Anterior cingulate cortex (tissue), 58 donors: Measurements from ENCODE around the gene STAB1.
"Not testable (repeated sequence)": the region's sequence is repeated elsewhere in the genome, so short reads cannot be mapped to it uniquely, and the experiment has no call there.

ENCODE experiments used
- DNase-seq, 58 donors: peaks; one replicate each; lab custom pipeline; 2025; lab: John Stamatoyannopoulos, UW

Gene STAB1

GRCh38 chr3:52521488-52521824, 26.3 kb downstream of the STAB1 start:
- DNase-seq = no peak

DNA sequence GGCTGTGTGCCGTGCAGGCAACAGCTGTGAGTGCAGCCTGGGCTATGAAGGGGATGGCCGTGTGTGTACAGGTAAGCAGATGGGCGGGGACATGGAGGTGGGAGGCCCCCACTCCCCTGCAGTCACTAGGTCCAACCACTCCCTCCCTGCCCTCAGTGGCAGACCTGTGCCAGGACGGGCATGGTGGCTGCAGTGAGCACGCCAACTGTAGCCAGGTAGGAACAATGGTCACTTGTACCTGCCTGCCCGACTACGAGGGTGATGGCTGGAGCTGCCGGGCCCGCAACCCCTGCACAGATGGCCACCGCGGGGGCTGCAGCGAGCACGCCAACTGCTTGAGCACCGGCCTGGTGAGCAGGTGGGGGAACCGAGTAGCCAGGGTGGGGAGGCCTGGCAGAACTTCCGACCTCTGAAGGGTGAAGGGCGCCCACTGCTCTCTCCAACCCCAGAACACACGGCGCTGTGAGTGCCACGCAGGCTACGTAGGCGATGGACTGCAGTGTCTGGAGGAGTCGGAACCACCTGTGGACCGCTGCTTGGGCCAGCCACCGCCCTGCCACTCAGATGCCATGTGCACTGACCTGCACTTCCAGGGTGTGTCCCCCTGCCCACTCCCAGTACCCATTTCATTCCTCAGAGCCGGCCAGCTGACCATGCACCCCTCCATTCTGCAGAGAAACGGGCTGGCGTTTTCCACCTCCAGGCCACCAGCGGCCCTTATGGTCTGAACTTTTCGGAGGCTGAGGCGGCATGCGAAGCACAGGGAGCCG, 26.9 kb downstream of the STAB1 start:
- DNase-seq = no peak

DNA sequence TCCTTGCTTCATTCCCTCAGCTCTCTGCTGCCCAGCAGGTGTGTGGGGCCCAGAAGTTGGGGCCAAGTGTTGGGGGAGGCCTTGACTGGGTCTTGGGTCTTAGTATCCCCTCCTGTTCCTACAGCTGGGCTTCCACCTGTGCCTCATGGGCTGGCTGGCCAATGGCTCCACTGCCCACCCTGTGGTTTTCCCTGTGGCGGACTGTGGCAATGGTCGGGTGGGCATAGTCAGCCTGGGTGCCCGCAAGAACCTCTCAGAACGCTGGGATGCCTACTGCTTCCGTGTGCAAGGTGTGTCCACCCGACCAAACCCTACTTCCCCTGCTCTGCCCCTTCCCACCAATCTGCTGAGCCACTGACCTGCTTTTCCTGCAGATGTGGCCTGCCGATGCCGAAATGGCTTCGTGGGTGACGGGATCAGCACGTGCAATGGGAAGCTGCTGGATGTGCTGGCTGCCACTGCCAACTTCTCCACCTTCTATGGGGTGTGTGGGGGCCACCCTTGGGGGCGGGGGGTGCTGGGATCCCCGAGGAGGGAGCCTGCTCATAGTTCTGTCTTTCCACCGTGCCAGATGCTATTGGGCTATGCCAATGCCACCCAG, 27.6 kb downstream of the STAB1 start:
- DNase-seq = no peak

DNA sequence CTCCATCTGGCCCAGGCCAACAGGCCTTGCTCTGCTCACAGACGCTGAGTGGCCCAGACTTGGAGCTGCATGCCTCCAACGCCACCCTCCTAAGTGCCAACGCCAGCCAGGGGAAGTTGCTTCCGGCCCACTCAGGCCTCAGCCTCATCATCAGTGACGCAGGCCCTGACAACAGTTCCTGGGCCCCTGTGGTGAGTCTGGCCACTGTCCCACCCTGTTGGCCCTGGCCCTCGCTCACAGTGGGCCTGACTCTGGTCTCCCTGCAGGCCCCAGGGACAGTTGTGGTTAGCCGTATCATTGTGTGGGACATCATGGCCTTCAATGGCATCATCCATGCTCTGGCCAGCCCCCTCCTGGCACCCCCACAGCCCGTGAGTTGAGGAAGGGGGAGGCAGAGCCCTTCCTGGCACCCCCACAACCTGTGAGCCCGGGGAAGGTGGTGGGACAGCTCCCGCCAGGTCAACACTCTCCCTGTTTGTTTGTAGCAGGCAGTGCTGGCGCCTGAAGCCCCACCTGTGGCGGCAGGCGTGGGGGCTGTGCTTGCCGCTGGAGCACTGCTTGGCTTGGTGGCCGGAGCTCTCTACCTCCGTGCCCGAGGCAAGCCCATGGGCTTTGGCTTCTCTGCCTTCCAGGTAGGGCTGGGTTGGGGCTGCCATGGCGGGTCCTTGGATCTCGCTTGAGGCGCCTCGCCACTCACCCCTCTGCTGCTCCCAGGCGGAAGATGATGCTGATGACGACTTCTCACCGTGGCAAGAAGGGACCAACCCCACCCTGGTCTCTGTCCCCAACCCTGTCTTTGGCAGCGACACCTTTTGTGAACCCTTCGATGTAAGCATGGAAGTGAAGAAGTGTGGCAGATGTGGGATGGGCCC, 28.5 kb downstream of the STAB1 start:
- DNase-seq = no peak

- DNase-seq = no peak
Measured at GRCh38 chr3:52524258-52524751, 29.2 kb downstream of the STAB1 start.

DNA sequence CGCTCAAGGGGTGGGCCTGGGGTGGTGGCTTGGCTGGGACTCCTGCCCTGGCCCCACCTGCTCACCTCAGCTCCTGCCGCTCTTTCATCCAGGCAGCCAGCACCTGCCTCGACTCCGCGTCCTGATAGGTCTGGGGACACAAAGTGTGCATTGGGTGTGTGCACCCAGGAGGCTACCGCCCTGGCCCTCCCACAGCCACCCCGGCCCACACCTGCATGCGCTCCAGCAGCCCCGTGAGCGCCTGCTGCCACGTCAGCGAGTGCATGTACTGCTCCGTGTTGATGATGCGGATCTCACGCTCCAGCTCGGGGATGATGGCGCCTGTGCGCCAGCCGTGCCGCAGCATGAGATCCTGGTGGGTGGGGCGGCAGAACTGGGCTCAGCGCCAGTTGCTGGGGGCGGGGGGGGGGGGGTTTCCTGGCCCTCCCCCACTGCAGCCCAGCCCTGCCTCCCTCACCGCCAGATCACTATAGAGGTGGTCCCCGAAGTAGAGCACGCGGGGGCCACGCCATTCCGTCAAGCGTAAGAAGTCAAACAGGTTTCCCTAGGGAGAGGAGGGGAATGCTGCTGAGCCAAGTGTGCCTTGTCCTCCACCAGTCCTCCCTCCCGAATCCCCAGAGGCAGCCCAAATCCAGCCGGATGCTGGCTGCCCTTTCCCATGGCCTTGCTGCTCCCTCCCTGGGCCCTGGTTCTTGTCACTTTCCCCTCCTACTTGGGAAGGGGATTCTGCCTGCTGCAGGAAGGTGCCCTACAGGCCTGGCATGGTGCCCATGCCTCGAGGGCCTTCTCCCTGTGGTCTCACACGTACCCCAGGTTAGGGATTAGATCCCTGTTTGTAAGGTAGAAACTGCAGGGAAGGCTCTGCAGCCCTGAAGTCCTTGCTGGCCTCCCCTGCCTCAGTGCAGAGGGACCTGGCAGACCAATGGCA, 29.9 kb downstream of the STAB1 start:
- no peak for DNase-seq

DNA sequence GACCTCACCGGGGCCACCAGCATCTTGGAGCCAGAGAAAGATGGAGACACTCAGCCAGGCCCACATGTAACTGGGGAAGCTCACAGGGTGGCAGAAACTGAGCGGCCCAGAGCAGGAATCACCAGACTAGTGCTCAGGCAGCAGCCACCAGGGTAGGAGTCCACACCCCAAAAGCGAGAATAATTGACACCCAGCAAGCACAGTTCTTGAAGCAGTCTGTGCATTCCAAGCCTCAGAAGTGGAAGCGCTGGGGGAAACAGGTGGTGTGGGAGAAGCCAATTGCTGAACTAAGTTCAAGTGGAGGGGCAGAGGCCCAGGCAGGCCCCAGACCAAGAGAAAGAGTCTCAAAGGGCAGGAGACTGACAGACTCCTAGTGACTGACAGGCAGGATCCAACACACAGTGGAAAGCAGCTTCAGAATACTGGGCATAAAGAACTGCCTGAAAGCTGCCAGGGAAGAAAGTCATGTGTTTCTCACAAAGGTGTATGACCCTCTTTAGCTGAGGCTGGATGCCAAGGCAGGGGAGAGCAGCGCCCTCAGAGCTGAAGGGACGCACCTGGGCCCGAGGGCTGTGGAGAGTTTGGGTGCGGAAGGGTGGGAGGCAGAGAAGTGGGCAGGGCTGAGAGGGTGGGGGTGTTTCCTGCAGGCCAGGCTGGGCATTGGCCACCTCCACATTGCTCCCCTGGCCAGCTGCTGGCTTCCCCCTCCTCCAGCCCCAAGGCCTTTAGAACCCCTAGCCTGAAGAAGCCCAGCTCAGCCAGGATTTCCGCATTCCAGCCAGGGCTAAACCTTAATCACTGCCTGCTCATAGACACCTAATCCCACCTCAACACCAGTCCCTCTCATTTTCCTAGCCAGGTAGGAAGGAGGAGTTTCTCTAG, 30.8 kb downstream of the STAB1 start:
- DNase-seq = no peak

DNA sequence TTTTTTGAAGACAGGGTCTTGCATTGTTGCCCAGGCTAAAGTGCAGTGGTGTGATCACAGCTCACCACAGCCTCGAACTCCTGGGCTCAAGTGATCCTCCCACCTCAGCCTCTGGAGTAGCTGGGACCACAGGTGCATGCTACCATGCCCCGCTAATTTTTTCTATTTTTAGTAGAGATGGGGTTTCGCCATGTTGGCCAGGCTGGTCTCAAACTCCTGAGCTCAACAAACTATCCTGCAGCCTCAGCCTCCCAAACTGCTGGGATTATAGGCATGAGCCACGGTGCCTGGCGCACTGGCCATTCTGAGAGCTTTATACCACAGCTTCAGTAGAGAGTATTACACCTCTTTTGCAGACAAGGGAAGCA, 31.5 kb downstream of the STAB1 start:
- DNase-seq = not testable (repeated sequence)

DNA sequence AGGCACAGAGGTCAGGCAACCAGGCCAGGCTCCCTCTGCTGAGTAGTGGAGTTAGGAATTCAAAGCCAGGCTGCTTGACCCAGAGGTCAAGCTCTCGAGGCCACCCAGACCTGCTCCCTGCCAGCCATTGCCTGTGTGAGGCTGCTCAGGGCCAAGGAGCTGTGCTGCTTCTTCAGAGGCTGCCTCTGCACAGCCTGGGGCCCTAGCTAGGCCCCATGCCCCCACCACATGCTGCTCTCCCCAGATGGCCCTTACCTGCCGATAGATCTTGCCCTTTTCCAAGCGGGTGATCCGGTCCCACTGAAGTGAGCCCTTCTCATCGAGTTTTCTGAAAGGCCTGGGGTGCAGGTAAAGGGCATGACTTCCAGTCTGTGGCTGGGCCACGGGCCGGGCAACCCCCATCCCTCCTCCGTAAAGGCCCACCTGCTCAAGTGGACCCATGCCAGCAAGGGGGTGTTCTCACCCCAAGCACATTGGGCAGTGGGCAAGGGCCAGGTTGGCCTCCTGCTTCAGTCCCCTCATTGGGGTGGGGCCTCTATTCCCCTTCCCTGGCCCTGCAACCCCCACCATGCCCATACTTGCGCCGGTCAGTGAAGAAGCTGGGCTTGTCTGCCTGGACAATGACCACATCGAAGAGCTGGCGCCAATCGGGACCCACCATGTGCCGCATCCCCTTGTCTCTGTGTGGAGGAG, 32.0 kb downstream of the STAB1 start:
- no peak for DNase-seq

DNA sequence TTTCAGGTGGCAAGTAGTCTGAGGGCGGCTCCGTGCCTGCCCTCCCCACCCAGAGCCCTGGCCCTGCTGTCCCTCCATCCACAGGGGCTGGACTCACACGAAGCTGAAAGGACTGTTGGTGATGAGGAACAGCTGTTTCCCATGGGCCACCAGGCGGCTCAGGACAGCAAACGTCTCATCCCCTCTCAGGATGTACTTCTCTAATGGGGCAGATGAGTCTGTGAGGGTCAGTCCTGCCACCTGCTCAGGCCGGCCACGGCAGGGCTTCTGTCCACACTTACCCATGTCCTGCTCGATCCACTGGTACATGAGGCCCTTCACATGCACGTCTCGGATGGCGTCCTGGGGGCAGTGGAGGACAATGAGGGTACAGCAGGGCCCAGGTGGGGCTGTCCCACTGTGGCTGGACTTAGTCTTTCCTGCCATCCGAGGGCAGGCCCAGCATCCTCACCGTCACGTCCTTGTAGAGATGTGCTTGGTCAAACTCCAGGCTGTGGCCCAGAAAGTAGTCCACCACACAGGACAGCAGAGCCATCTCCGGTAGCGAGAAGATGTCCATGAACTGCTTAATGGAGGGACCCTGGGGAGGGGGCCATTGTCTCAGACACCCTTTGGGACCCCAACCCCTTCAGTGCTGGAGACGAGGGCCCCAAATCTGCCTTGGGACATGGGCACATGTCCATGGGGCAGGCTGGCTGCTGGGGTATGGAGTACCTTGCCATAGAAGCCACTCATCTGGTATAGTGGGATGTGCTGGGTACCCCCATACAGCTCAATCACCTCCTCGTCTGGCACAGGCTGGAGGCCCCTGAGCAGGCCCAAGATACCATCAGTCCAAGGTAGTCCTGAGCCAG, 32.8 kb downstream of the STAB1 start:
- no peak for DNase-seq

DNA sequence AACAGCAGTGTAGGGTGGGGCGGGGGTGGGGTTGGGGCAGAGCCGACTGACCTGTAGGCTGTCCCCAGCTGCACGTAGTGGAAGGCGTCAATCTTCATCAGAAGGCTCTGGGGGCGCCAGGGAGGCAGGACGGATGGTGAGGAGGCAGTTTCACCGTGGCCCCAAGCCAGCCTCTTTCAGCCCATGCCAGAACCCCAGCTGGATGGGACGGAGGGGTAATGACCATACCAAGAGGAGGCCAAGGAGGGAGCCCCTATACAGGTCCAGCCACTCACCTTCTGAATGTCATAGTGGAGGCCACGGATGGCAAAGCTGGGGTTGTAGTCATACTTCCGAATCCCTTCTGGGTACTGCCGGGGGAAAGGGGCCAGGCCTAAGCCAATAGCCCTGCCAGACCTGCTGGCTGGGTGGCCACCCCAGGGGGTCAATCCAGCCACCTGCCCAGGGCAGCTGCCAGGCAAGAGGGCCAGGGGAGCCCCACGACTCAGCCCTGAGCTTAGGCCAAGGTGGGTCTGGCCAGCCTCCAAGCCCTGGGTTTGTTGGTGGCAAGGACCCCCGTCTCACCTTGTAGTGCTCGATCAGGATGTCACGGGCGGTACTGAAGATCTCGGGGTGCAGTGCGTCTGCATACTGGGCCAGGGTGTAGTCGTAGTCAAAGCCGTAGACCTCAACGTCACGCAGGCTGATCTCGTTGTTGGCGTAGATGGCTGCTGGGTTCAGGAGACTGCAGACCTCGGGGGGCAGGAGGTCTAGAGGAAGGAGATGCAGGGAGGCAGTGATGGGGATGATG, 33.6 kb downstream of the STAB1 start:
- no peak for DNase-seq

DNA sequence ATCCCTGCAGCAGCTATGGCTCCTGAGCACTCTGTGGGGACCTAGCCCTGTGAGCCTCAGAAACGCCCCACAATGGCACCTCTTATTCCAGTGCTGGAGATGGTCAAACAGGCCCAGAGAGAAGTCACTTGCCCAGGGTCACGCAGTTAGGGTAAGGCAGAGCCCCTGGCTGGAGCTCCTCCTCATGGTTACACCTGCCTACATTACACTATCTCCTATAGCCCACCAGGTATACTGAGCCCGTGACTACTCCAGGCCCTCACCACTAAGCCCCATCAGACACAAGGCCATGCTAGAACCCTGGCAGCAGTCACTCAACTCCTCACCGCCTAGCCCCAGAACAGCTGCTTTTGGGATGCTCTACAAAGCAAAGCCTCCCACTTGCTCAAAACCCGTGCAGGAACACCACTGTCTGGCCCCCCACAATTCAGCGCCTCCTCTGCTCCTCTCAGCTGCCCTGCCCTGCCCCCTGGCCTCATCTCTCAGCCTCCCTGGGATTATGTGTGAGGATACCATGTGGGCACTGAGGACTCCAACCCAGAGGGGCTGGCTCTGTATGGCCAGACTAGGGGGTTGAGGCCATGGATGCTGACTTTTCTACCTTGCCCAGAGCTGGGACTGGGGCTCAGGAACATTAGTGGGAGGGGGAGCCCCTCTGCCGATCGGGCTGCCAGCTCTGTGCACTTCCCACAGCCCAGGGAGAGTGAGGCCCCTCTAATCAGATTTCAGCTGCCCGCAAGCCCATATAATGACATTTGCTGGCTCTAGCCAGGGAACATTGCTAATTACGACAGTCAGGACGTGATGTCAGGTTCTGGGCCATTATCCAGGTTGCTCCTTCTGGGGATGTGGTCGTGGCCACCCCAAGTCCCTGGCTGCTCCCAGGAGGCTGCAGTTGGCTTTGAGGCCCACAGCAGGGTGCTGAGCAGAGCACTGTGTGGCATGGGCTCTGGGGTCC, 34.5 kb downstream of the STAB1 start:
- no peak for DNase-seq

GRCh38 chr3:52530918-52531826, 36.0 kb downstream of the STAB1 start:
- DNase-seq = no peak

- DNase-seq = no peak
Measured at GRCh38 chr3:52531860-52532516, 36.9 kb downstream of the STAB1 start.
